ENCODE measurements around the gene HMOX2.

Gene HMOX2

DNA sequence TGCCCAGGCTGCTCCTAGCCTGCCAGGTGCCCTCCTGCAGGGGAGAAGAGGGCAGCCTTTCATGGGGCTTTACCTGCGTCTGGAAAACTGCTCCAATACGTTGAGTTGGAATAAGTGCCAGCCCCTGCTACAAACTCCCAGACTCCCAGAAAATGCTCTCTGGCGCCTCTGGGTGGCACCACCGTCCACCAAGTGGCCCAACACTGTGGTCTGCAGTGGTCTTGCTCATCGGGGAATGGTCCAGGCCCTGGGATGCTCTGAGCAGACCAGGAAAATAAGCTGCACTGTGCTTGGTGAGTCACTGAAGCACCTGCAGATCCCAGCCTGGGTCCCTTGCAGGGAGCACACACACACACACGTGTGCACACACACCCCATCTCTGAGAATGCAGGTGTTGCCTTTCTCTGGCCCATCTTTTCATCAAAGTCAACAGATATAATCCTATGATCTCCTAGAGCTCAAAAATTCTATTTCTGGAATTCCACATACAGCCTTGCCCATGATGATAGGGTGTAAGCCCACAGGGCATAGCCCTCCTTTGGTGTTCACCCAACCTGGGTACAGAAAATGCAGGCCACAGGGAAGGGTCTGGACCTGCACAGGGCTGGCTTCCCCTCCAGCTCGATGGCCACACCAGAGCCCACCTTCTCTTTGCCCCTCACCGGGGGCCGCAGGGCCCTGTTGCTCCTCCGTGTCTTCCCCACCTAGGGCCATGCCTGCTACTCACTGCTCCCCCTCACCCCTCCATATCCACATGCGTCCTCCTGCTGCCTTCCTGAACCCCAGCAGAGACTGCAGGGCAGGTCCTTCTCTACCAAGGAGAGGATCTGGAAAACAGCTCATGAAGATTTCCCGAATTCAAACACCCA, 41.8 kb downstream of the HMOX2 start:
- H3K36me3 ChIP-seq (ENCODE audit: control insufficient read depth, insufficient read depth, low read length): peaks cover 15% of the 10 kb centered on the region
- no peak overlapping the region for H3K4me3 ChIP-seq (ENCODE audit: low read depth, low read length)
- no peaks in the 10 kb centered on the region for H3K9me3 ChIP-seq (ENCODE audit: control insufficient read depth, insufficient read depth, low read length)
- no peak overlapping the region for H3K9ac ChIP-seq (ENCODE audit: low read depth, low read length)
- peaks cover 6% of the 10 kb centered on the region for H3K4me1 ChIP-seq (ENCODE audit: control insufficient read depth, insufficient read depth, low read length)
- no peaks in the 10 kb centered on the region for H3K27me3 ChIP-seq (ENCODE audit: control insufficient read depth, insufficient read depth, low read length)

GRCh38 chr16:4519274-4520058, 43.3 kb downstream of the HMOX2 start:
- no peaks in the 10 kb centered on the region for H3K27me3 ChIP-seq (ENCODE audit: control insufficient read depth, insufficient read depth, low read length)
- no peaks in the 10 kb centered on the region for H3K9me3 ChIP-seq (ENCODE audit: control insufficient read depth, insufficient read depth, low read length)
- peaks cover 11% of the 10 kb centered on the region for H3K36me3 ChIP-seq (ENCODE audit: control insufficient read depth, insufficient read depth, low read length)
- no peak overlapping the region for H3K4me3 ChIP-seq (ENCODE audit: low read depth, low read length)
- H3K9ac ChIP-seq (ENCODE audit: low read depth, low read length): no peak overlapping the region
- H3K4me1 ChIP-seq (ENCODE audit: control insufficient read depth, insufficient read depth, low read length): peaks cover 6% of the 10 kb centered on the region

- H3K4me1 ChIP-seq (ENCODE audit: control insufficient read depth, insufficient read depth, low read length): peaks cover 11% of the 10 kb centered on the region
- H3K4me3 ChIP-seq (ENCODE audit: low read depth, low read length): no peak overlapping the region
- peaks cover 11% of the 10 kb centered on the region for H3K36me3 ChIP-seq (ENCODE audit: control insufficient read depth, insufficient read depth, low read length)
- no peaks in the 10 kb centered on the region for H3K27me3 ChIP-seq (ENCODE audit: control insufficient read depth, insufficient read depth, low read length)
- no peaks in the 10 kb centered on the region for H3K9me3 ChIP-seq (ENCODE audit: control insufficient read depth, insufficient read depth, low read length)
- no peak overlapping the region for H3K9ac ChIP-seq (ENCODE audit: low read depth, low read length)
These were observed 44.7 kb downstream of the HMOX2 start for GRCh38 chr16:4520913-4521312.

DNA sequence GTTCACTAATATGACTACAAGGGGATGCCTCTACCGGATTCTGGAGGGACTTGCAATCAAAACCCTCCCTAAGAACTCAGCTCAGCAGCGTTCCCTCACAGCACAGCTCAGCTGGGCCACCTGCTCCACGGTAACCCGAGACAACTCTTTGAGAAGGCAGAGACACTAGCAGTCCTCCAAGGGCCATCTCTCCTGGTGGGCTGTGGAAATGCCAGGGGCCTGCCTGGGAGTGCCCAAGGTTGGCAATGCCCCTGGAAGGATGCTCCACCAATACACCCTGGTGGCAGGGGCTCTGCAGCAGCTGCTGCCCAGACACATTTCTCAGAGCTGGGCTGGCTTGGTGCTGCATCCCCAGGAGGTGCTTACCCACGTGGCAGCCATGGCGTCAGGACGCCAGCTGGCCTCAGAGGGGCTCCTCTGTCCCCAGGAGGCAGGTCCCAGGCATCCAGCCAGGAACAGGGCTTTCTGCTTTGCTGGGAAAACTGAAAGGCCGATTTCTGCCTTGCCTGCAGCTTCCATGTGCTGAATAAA, 45.9 kb downstream of the HMOX2 start:
- Histone ChIP-seq H3K4me1 (ENCODE audit: control insufficient read depth, insufficient read depth, low read length) (peaks cover 11% of the 10 kb centered on the region), H3K36me3 (ENCODE audit: control insufficient read depth, insufficient read depth, low read length) (peaks cover 11% of the 10 kb centered on the region), H3K27me3 (ENCODE audit: control insufficient read depth, insufficient read depth, low read length) (no peaks in the 10 kb centered on the region), H3K9me3 (ENCODE audit: control insufficient read depth, insufficient read depth, low read length) (no peaks in the 10 kb centered on the region), H3K9ac (ENCODE audit: low read depth, low read length) (no peak overlapping the region), H3K4me3 (ENCODE audit: low read depth, low read length) (no peak overlapping the region)

DNA sequence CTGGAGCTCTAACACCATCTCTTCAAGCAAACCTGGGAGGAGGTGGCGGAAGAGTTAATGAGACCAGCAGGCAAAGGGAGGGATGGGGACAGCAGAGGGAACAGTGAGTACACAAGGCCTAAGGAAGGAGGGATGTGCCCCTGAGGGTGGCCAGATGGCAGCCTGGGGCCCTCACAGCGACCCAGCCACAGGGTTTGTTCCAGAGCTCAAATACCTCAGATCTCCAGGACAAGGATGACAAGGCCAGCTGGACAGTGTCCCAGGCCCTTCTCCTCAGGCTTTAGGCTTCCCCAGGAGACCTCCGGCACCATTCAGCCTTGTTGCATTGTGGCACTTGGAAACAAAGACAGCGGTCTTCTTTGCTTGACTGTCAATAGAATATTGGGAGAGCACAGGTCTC, 47.5 kb downstream of the HMOX2 start:
- Histone ChIP-seq H3K36me3 (ENCODE audit: control insufficient read depth, insufficient read depth, low read length) (peaks cover 11% of the 10 kb centered on the region), H3K27me3 (ENCODE audit: control insufficient read depth, insufficient read depth, low read length) (no peaks in the 10 kb centered on the region), H3K9me3 (ENCODE audit: control insufficient read depth, insufficient read depth, low read length) (no peaks in the 10 kb centered on the region), H3K4me1 (ENCODE audit: control insufficient read depth, insufficient read depth, low read length) (peaks cover 15% of the 10 kb centered on the region), H3K4me3 (ENCODE audit: low read depth, low read length) (no peak overlapping the region), H3K9ac (ENCODE audit: low read depth, low read length) (no peak overlapping the region)

GRCh38 chr16:4524571-4524970, 48.4 kb downstream of the HMOX2 start:
- Histone ChIP-seq H3K9me3 (ENCODE audit: control insufficient read depth, insufficient read depth, low read length) (no peaks in the 10 kb centered on the region), H3K27me3 (ENCODE audit: control insufficient read depth, insufficient read depth, low read length) (no peaks in the 10 kb centered on the region), H3K4me1 (ENCODE audit: control insufficient read depth, insufficient read depth, low read length) (peaks cover 22% of the 10 kb centered on the region), H3K4me3 (ENCODE audit: low read depth, low read length) (no peak overlapping the region), H3K9ac (ENCODE audit: low read depth, low read length) (no peak overlapping the region), H3K36me3 (ENCODE audit: control insufficient read depth, insufficient read depth, low read length) (peaks cover 11% of the 10 kb centered on the region)

- H3K36me3 ChIP-seq (ENCODE audit: control insufficient read depth, insufficient read depth, low read length): peaks cover 11% of the 10 kb centered on the region
- H3K27me3 ChIP-seq (ENCODE audit: control insufficient read depth, insufficient read depth, low read length): no peaks in the 10 kb centered on the region
- no peak overlapping the region for H3K9ac ChIP-seq (ENCODE audit: low read depth, low read length)
These were observed 48.9 kb downstream of the HMOX2 start for GRCh38 chr16:4525069-4525468.

DNA sequence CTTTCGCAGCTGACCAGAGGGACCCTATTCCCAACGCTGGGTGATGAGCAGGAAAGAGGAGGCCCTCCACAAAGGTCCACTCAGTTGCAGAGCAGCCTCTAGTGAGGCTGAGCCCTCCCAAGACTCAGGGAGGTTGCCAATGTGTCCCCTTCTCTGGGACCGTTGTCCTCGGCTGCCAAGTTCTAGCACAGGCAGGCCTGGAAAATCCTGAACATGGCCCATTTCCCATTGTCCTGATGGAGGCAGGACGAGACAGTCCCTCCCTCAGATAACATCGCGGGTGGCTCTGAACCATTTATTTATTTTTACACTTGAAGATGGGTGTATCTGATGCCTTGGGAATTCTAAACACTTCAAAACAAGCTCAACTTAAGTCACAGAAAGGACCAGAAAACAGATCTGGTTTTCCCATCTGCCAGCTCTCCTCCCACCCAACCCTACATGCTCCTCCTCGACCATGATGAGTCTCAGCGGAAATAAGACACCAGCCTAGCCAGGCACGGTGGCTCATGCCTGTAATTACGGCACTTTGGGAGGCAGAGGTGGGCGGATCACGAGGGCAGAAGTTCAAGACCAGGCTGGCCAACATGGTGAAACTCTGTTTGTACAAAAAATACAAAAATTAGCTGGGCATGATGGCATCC, 49.6 kb downstream of the HMOX2 start:
- Histone ChIP-seq H3K9me3 (ENCODE audit: control insufficient read depth, insufficient read depth, low read length) (no peaks in the 10 kb centered on the region), H3K9ac (ENCODE audit: low read depth, low read length) (no peak overlapping the region), H3K27me3 (ENCODE audit: control insufficient read depth, insufficient read depth, low read length) (no peaks in the 10 kb centered on the region), H3K36me3 (ENCODE audit: control insufficient read depth, insufficient read depth, low read length) (peaks cover 11% of the 10 kb centered on the region), H3K4me3 (ENCODE audit: low read depth, low read length) (peak overlapping the region; percentile 6), H3K4me1 (ENCODE audit: control insufficient read depth, insufficient read depth, low read length) (peaks cover 32% of the 10 kb centered on the region)

More at GRCh38 chr16:4525069-4525468, 48.9 kb downstream of the HMOX2 start:
- Histone ChIP-seq H3K4me3 (ENCODE audit: low read depth, low read length) (no peak overlapping the region), H3K9me3 (ENCODE audit: control insufficient read depth, insufficient read depth, low read length) (no peaks in the 10 kb centered on the region), H3K4me1 (ENCODE audit: control insufficient read depth, insufficient read depth, low read length) (peaks cover 27% of the 10 kb centered on the region)

GRCh38 chr16:4529085-4530060, 53.2 kb downstream of the HMOX2 start:
- H3K4me1 ChIP-seq (ENCODE audit: control insufficient read depth, insufficient read depth, low read length): peaks cover 26% of the 10 kb centered on the region
- H3K4me3 ChIP-seq (ENCODE audit: low read depth, low read length): peak overlapping the region; percentile 27
- peak overlapping the region; percentile 14 for H3K9ac ChIP-seq (ENCODE audit: low read depth, low read length)
- no peaks in the 10 kb centered on the region for H3K27me3 ChIP-seq (ENCODE audit: control insufficient read depth, insufficient read depth, low read length)
- no peaks in the 10 kb centered on the region for H3K9me3 ChIP-seq (ENCODE audit: control insufficient read depth, insufficient read depth, low read length)
- peaks cover 3% of the 10 kb centered on the region for H3K36me3 ChIP-seq (ENCODE audit: control insufficient read depth, insufficient read depth, low read length)

DNA sequence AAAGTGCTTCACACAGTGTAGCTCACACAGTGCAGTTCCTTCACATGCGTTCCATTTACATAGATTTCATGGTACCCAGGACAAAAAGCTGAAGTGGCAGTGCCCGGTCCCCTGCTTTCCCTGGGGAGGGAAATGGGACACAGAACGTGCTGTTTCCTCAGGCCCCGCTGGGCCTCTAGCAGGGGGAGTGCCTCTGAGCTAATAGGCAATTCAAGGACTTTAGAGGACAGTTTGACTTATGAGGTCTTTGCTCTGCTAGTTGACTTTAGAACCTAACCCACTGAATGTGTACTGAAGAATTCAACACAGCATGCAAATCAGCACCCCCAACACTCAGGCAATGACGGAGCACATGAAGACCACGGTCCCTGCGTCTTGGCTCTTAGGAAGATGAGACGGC, 55.6 kb downstream of the HMOX2 start:
- H3K36me3 ChIP-seq (ENCODE audit: control insufficient read depth, insufficient read depth, low read length): peaks cover 10% of the 10 kb centered on the region
- H3K9me3 ChIP-seq (ENCODE audit: control insufficient read depth, insufficient read depth, low read length): no peaks in the 10 kb centered on the region
- peaks cover 28% of the 10 kb centered on the region for H3K4me1 ChIP-seq (ENCODE audit: control insufficient read depth, insufficient read depth, low read length)
- H3K9ac ChIP-seq (ENCODE audit: low read depth, low read length): no peak overlapping the region
- no peak overlapping the region for H3K4me3 ChIP-seq (ENCODE audit: low read depth, low read length)
- H3K27me3 ChIP-seq (ENCODE audit: control insufficient read depth, insufficient read depth, low read length): no peaks in the 10 kb centered on the region

Data from iPS-15b (cell line).